Inferior parietal cortex (tissue), 1 donor: ENCODE measurements around the gene HIRIP3.
"Not testable (repeated sequence)": the region's sequence is repeated elsewhere in the genome, so short reads cannot be mapped to it uniquely, and the experiment has no call there.

ENCODE experiments used
- DNase-seq: peaks from one replicate; pipeline ENCODE4 v3.0.0-alpha.2; 2016; ENCODE audit errors: extremely low spot score

Gene HIRIP3

GRCh38 chr16:29959821-29960220 is 35.6 kb downstream of the HIRIP3 start:
- not testable (repeated sequence) for DNase-seq

- DNase-seq = no peak
Measured at GRCh38 chr16:29959293-29959692, 36.1 kb downstream of the HIRIP3 start.

- DNase-seq = no peak
Measured at GRCh38 chr16:29958756-29959155, 36.7 kb downstream of the HIRIP3 start.

GRCh38 chr16:29951625-29952365 is 43.6 kb downstream of the HIRIP3 start:
- DNase-seq = no peak

GRCh38 chr16:29950806-29951461 is 44.5 kb downstream of the HIRIP3 start:
- no peak for DNase-seq

- no peak for DNase-seq
Measured at GRCh38 chr16:29947897-29948296, 47.5 kb downstream of the HIRIP3 start.

- DNase-seq = no peak
Measured at GRCh38 chr16:29943846-29944799, 51.3 kb downstream of the HIRIP3 start.
